GM12872 (cell line): ENCODE results near the gene CDHR5.
A peak's percentile ranks its signal among the peaks of the same experiment; 100 is the strongest.

ENCODE experiments used
- CTCF ChIP-seq: IDR thresholded peaks from 3 replicates; pipeline ENCODE4 v1.5.1; 2011; ENCODE audit warnings: low read depth, mild to moderate bottlenecking, low read length, moderate library complexity; ENCODE audit not compliant: insufficient read depth

CDHR5 gene

DNA sequence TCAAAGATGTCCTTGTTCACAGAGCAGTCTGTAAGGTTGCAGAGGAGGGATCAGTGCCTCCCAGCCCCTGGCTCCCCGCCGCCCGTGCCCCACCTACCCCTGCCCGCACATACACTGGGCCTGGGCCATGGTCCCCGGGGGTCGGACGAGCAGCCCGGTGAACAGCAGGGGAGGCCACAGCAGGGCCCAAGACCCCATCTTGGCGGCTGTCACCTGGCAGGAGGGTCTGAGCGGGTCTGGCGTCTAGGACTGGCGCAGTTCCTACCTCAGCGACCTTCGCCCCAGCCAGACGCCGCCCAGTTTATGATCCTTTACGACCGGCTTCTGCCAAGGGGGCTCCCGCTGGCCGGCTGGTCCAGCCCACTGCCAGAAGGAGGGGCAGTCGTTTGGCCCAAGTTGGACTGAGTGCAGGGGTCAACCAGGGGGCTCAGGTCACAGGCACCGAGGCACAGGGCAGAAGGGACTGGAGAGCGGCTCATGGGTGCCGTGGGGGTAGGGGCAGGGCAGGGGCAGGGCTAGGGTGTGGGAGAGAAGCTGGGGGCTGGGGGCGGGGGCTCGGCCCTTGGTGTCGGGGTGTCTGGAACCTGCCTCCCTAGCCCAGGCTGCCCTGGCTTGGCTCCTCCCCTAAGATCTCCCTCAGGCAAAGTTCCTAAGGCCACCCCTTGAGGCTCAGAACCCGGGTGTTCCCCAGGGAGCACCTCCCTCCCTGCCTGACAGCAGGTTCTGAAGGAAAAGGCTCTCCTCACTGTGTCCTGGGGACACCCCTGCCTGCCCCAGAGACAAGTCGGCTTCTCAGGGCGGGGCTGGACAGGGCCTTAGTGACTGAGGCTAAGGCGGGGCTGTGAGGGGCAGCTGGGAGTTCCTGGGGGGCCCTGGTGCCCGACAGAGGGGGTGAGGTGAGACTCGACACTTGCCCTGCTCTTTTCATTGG is at the start of gene CDHR5:
CDHR5 (minus strand) TSS at position 251 of the 931 bp plus-strand sequence; CDS start at position 198, 53 bp downstream.
- TF ChIP-seq CTCF, result no peak

- no peak for TF ChIP-seq CTCF
Measured at GRCh38 chr11:674406-674805, 49.7 kb upstream of the CDHR5 start.

GRCh38 chr11:673866-674265 is 49.1 kb upstream of the CDHR5 start:
- no peak for TF ChIP-seq CTCF

DNA sequence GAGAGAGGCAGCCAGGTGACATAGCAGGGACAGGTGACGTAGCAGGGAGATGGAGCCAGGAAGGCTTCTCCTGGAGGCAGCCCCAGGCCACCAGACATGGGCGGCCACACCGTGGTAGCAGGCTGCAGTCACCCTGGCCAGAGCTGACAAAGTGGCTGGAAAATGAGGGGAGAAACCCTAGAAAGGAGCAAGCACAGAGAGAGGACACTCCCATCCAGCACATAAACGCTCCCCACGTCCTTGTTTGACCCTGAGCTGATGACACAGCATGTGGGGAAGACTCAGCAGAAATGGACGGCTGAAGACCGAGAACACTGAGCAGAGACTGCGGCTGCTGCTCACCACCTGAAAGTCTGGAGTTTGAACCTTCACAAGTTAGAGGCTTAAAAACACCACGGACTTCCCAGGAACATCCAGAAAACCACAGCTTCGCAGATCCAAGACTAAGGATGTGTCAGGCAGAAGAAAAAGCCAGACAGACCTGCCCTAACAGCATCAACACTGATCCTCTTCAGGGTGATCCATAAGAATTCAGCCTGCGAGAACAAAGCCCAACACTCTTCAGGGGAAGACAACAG is 41.0 kb upstream of the CDHR5 start:
- no peak for TF ChIP-seq CTCF

- TF ChIP-seq CTCF, result no peak
Measured at GRCh38 chr11:665062-665703, 40.4 kb upstream of the CDHR5 start.

DNA sequence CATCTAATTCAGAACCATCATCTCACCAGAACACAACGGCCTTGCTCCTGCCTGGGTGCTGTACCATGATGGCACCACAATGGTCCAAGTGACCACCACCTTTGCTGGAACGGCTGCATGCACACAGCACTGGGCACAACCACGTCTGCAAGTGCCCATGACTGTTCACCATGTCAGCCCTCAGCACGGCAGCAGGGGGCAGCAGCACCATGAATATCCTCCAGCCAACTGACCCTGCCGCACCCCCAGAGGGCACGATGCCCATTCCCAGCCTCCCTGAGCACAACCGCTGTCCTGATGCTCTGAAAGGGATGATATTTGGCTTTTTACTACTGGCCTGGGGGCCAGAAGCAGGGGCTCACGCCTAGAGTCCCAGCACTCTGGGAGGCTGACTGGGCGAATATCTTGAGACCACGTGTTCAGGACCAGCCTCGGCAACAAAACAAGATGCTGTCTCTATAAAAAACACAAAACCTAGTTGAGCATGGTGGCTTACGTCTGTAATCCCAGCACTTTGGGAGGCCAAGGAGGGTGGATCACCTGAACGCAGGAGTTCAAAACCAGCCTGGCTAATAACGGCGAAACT is 38.0 kb upstream of the CDHR5 start:
- TF ChIP-seq CTCF, result peak; percentile 89

GRCh38 chr11:660681-661444 is 36.1 kb upstream of the CDHR5 start:
- TF ChIP-seq CTCF, result no peak
